Epithelial cell of proximal tubule (primary cell): ENCODE results near the gene DEPDC4. TPM values are rescaled to one million over a fixed set of nuclear protein-coding genes. Genes with fewer than 3 reads are reported as not detected.
"Not testable (repeated sequence)": the region's sequence is repeated elsewhere in the genome, so short reads cannot be mapped to it uniquely, and the experiment has no call there.

Source experiments
- DNase-seq: peaks from one replicate; pipeline ENCODE4 v3.0.0-alpha.2; 2011; ENCODE audit warnings: low read depth
- H3K4me3 ChIP-seq: 2 replicates; pipeline ENCODE4 v1.5.1; 2011; ENCODE audit warnings: low read depth, mild to moderate bottlenecking, low read length
- total RNA-seq: library from RNA; depleted of rRNA; stranded (reverse); fragments of >200 nt; gene quantifications from 2 replicates; pipeline ENCODE4 v1.2.3, GENCODE V29; 2015
- TF ChIP-seq, protein P1 (sequence below): conservative IDR thresholded peaks from 2 replicates; pipeline ENCODE4 v1.5.1; 2012; ENCODE audit warnings: low read depth, mild to moderate bottlenecking, low read length

DEPDC4 gene
- total RNA-seq, 1 donor from 2014 or later = 3.4 TPM

DNA sequence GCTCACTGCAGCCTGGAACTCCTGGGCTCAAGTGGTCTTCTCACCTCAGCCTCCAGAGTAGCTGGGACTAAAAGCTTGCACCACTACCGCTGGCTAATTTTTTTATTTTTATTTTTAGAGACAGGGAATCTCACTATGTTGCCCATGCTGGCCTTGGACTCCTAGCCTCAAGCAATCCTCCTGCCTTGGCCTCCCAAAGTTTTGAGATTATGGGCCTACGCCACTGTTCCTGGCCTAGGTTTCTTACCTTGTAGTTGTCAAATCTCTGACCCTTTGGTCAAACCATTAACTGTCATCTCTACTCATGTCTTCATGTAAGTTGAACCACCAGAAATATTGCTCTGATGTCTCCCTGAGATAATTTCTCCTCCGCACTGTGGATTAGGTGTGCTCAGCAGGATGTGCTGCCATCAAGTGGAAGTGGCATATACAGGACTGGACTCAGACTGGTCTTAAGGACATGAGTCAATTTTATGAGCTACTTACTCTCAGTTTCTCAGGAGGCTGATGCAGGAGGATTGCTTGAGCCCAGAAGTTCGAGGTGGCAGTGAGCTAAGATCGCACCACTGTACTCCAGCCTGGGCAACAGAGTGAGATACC is 37.7 kb downstream of the DEPDC4 start:
- DNase-seq = no peak
- H3K4me3 ChIP-seq = no peak overlapping the region
- TF ChIP-seq, protein P1, sequence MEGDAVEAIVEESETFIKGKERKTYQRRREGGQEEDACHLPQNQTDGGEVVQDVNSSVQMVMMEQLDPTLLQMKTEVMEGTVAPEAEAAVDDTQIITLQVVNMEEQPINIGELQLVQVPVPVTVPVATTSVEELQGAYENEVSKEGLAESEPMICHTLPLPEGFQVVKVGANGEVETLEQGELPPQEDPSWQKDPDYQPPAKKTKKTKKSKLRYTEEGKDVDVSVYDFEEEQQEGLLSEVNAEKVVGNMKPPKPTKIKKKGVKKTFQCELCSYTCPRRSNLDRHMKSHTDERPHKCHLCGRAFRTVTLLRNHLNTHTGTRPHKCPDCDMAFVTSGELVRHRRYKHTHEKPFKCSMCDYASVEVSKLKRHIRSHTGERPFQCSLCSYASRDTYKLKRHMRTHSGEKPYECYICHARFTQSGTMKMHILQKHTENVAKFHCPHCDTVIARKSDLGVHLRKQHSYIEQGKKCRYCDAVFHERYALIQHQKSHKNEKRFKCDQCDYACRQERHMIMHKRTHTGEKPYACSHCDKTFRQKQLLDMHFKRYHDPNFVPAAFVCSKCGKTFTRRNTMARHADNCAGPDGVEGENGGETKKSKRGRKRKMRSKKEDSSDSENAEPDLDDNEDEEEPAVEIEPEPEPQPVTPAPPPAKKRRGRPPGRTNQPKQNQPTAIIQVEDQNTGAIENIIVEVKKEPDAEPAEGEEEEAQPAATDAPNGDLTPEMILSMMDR = peak; percentile 48

DNA sequence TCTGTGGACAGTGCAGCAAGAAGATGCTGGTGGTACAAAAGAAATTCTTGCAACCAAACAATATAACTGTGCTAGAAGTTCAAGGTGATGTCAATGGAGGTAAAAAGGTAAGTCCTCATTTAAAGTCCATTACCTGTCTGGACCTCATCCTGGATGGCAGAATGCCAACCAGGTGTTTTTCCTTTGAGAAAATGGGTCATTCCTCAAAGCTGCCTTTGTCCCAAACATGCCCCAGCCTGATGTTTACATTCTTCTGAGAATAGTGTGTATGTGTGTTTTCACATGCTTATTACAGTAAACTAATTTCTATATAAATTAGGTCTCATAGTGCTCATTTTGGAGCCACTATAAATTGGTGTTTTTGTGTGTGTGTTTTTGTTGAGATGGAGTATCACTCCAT is 41.4 kb downstream of the DEPDC4 start:
- no peak for DNase-seq
- TF ChIP-seq, protein P1 = no peak
- H3K4me3 ChIP-seq = no peak overlapping the region

DNA sequence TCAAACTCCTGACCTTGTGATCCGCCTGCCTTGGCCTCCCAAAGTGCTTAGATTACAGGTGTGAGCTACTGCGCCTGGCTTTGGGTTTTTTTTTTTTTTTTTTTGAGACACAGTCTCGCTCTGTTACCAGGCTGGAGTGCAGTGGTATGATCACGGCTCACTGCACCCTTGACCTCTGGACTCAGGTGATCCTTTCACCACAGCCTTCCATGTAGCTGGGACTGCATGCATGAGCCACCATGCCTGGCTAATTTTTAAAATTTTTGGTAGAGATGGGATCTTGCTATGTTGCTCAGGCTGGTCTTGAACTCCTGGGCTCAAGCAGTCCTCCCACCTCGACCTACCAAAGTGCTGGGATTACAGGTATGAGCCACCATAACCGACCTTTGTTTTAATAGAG is 44.7 kb downstream of the DEPDC4 start:
- not testable (repeated sequence) for DNase-seq, H3K4me3 ChIP-seq

DNA sequence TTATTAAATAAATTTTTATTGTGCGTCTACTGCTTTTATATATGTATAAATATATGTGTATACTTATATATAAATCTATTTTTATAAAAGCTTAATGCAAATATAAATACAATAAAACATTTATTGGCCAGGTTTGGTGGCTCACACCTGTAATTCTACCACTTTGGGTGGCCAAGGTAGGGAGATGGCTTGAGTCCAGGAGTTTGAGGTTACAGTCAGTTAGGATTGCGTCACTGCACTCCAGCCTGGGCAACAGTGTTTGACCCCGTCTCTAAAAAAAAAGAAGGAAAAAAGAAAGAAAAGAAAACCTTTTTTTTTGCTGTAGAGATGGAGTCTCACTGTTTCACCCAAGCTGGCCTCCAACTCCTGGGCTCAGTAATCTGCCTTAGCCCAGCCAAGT is 45.4 kb downstream of the DEPDC4 start:
- TF ChIP-seq, protein P1 = no peak
- no peak overlapping the region for H3K4me3 ChIP-seq
- no peak for DNase-seq

DNA sequence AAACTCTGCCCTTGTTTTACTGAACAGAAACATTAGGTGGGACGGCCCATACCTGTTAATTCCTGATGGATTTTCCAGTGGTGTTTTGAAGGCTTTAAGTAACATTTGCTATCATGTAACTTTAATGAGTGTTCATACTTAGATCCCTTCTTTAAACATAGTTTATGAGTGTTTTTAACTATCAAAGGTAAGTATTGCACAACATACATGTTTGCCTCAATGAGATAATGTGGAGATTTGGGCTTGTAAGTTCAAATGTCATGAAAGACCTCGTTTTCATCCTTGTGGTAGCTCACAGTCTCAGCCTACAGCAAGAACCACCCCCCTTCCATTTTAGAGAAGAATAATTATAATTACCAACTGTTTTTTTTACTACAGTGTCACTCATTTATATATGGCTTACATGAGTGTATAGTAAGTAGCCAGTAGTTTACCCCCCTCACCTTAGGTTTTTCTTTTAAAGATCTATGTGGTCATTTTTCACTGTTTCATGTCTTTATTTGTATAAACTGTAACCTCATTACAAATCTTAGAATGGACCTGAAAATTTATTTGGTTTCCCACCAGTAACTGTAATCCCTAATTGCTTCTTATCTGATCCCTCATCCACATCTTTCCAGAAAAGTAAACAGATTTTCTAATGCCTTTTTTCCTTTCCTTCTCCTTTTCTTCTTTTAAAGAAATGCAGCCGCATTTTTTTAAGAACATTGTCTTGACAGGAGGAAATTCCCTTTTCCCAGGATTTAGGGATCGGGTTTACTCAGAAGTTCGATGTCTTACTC is 47.4 kb downstream of the DEPDC4 start:
- DNase-seq = no peak
- TF ChIP-seq, protein P1 = no peak
- H3K4me3 ChIP-seq = no peak overlapping the region

DNA sequence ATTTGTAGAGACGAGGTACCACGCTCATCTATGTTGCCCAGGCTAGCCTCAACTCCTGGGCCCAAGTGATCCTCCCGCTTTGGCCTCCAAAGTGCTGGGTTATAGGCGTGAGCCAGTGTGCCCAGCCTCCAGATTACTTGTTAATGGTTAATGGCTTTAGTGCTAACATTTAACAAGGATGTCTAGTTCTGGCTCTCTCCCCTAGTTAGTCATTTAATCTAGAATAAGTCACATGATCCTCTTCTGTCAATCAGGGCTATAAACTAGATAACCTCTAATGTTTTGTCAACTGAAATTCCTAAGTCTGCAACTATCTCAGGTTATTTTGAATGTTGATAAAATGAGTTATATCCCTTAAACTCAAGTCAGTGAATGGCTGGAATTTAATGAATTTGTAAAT is 50.5 kb downstream of the DEPDC4 start:
- TF ChIP-seq, protein P1 = no peak
- DNase-seq = no peak
- H3K4me3 ChIP-seq = no peak overlapping the region

DNA sequence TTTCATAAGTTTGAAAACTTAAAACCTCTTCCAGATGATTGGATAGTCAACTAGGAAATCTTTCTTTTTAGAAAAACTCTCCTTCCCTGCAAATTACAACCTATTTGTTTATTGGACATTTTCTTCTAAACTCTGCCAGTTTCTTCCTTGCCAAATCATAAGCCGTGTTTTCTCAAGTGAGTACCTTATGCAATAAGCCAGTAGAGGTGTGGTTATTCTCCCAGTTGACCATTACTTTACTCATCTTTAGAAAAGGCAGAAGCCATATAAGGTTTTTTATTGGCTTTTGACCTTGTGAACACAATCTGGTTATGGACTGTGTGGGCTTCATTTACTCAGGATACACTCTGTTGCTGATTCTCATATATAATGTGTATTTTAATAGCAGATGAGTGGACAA is 51.7 kb downstream of the DEPDC4 start:
- TF ChIP-seq, protein P1 = no peak
- no peak overlapping the region for H3K4me3 ChIP-seq
- no peak for DNase-seq
